Measurements from ENCODE around the gene MRPS22.
A peak's percentile ranks its signal among the peaks of the same experiment; 100 is the strongest.

The MRPS22 gene

DNA sequence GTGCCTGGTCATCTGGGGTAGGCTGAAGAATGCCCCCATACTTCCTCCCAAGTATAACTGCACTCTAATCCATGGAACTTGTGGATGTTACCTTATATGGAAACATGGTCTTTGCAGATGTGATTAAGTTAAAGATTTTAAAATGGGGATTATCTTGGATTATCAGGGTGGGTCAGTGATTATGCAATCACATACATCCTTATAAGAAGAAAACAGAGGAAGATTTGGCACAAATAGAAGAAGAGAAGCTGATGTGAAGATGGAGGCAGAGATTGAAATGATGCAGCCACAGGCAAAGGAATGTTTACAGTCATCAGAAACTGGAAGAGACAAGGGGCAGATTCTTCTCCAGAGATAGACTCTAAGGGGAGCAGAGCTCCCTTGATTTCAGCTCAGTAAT, 1.8 kb upstream of the MRPS22 start:
- H3K4me3 ChIP-seq (ENCODE audit: low read depth, low read length) = no peak overlapping the region
- TF ChIP-seq, protein P1, sequence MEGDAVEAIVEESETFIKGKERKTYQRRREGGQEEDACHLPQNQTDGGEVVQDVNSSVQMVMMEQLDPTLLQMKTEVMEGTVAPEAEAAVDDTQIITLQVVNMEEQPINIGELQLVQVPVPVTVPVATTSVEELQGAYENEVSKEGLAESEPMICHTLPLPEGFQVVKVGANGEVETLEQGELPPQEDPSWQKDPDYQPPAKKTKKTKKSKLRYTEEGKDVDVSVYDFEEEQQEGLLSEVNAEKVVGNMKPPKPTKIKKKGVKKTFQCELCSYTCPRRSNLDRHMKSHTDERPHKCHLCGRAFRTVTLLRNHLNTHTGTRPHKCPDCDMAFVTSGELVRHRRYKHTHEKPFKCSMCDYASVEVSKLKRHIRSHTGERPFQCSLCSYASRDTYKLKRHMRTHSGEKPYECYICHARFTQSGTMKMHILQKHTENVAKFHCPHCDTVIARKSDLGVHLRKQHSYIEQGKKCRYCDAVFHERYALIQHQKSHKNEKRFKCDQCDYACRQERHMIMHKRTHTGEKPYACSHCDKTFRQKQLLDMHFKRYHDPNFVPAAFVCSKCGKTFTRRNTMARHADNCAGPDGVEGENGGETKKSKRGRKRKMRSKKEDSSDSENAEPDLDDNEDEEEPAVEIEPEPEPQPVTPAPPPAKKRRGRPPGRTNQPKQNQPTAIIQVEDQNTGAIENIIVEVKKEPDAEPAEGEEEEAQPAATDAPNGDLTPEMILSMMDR (IDR thresholded peaks at IDR 0.05; ENCODE audit: insufficient read depth, low read length, missing control alignments) = no peak
- POLR2A ChIA-PET = no interaction called here
- CTCF ChIA-PET = interaction anchor here (0.8 to 4.0 kb wide), 8 partner anchors 10 to 406 kb away, joined by 3 to 34 read pairs (median 6); no protein-coding TSS in a partner anchor
- DNase-seq (ENCODE audit: low read depth, low spot score) = no peak

- POLR2A ChIA-PET = interaction anchor here (0.6 kb wide), 1 partner anchor 47 kb away, joined by 3 read pairs; no protein-coding TSS in a partner anchor
- no peak overlapping the region for H3K4me3 ChIP-seq (ENCODE audit: low read depth, low read length)
- DNase-seq (ENCODE audit: low read depth, low spot score) = no peak
- CTCF ChIA-PET = interaction anchor here (0.6 to 5.2 kb wide), 6 partner anchors 8 to 431 kb away, joined by 3 to 35 read pairs (median 4); no protein-coding TSS in a partner anchor
- TF ChIP-seq, protein P1 (IDR thresholded peaks at IDR 0.05; ENCODE audit: insufficient read depth, low read length, missing control alignments) = no peak
Observed at GRCh38 chr3:139346771-139347170, 3.0 kb downstream of the MRPS22 start.

GRCh38 chr3:139353920-139354556, 10.2 kb downstream of the MRPS22 start:
- DNase-seq (ENCODE audit: low read depth, low spot score) = peak; percentile 7
- ChIA-PET POLR2A (interaction anchor here (0.5 to 1.2 kb wide), 6 partner anchors 9 to 1833 kb away, joined by 3 to 5 read pairs (median 4); no protein-coding TSS in a partner anchor), CTCF (interaction anchor here (0.6 to 5.2 kb wide), 17 partner anchors 8 to 438 kb away, joined by 3 to 62 read pairs (median 6); partner anchors contain the start of genes COPB2 and MRPS22)
- TF ChIP-seq, protein P1 (IDR thresholded peaks at IDR 0.05; ENCODE audit: insufficient read depth, low read length, missing control alignments) = peak; percentile 85
- no peak overlapping the region for H3K4me3 ChIP-seq (ENCODE audit: low read depth, low read length)

- H3K4me3 ChIP-seq (ENCODE audit: low read depth, low read length) = no peak overlapping the region
- no peak for DNase-seq (ENCODE audit: low read depth, low spot score)
- TF ChIP-seq, protein P1 (IDR thresholded peaks at IDR 0.05; ENCODE audit: insufficient read depth, low read length, missing control alignments) = no peak
- ChIA-PET POLR2A (interaction anchor here (1.0 to 1.2 kb wide), 3 partner anchors 9 to 17 kb away, joined by 3 to 5 read pairs (median 5); no protein-coding TSS in a partner anchor), CTCF (interaction anchor here (0.6 to 5.2 kb wide), 14 partner anchors 9 to 420 kb away, joined by 3 to 62 read pairs (median 7); partner anchors contain the start of genes COPB2 and MRPS22)
Observed at GRCh38 chr3:139354661-139355060, 10.8 kb downstream of the MRPS22 start.

DNA sequence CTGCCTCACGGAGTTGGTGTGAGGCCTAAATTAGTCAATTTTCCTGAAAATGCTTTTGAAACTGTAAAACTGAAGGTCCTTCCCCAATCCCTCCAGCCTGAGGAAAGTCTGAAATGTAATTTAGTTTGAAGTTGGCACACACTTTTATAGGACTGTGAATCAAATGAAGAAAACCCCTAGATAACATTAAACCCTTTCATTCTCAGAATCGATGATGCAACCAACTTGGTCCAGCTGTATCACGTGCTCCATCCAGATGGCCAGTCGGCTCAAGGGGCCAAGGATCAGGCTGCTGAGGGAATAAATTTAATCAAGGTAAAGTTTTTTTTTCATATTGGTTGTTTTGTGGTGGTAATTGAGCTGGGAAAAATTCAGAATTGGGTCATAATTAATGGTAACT, 11.7 kb downstream of the MRPS22 start:
- no peak overlapping the region for H3K4me3 ChIP-seq (ENCODE audit: low read depth, low read length)
- TF ChIP-seq, protein P1 (IDR thresholded peaks at IDR 0.05; ENCODE audit: insufficient read depth, low read length, missing control alignments) = no peak
- CTCF ChIA-PET = interaction anchor here (2.6 to 5.2 kb wide), 5 partner anchors 9 to 243 kb away, joined by 12 to 62 read pairs (median 35); partner anchors contain the start of gene MRPS22

GRCh38 chr3:139355891-139356290, 12.1 kb downstream of the MRPS22 start:
- POLR2A ChIA-PET = no interaction called here
- H3K4me3 ChIP-seq (ENCODE audit: low read depth, low read length) = no peak overlapping the region
- TF ChIP-seq, protein P1 (IDR thresholded peaks at IDR 0.05; ENCODE audit: insufficient read depth, low read length, missing control alignments) = no peak
- CTCF ChIA-PET = interaction anchor here (3.1 to 5.2 kb wide), 3 partner anchors 8 to 18 kb away, joined by 35 to 62 read pairs (median 45); partner anchors contain the start of gene MRPS22
- DNase-seq (ENCODE audit: low read depth, low spot score) = no peak

More for the DNA sequence above, 11.7 kb downstream of the MRPS22 start:
- POLR2A ChIA-PET = no interaction called here
- DNase-seq (ENCODE audit: low read depth, low spot score) = no peak

Measured in AG04449 (cell line).